ENCODE results near the gene CUX1. TPM values are rescaled to one million over a fixed set of nuclear protein-coding genes. Genes with fewer than 3 reads are reported as not detected.

CUX1 gene
- total and polyA plus RNA-seq, 2 donors (not counting 1 experiment from before 2014, with no cell fraction given): 10.8 to 86.5 TPM

DNA sequence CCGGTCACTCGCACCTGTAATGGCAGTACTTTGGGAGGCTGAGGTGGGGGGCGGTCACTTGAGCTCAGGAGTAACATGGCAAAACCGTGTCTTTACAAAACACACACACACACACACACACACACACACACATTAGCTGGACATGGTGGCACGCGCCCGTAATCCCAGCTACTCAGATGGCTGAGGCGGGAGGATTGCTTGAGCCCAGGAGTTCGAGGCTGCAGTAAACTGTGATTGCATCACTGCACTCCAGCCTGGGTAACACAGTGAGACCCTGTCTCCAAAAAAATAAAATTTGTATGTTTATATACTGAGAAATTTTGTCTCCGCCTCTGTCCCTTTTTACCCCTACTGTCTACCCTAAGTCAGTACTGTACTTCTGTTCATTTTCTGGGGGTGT is 86.6 kb downstream of the CUX1 start:
- H3K27ac ChIP-seq (ENCODE audit: low read length in 2 of 2): no peak overlapping the region
- Mint-ChIP-seq H3K9me3 (ENCODE audit: insufficient read depth) (no peaks in the 10 kb centered on the region), H3K4me1 (peaks cover 27% of the 10 kb centered on the region), H3K4me3 (no peak overlapping the region), H3K27ac (no peak overlapping the region), H3K27me3 (no peaks in the 10 kb centered on the region)
- peaks cover 9 to 11% of the 10 kb centered on the region in 2 donors for H3K4me1 ChIP-seq (ENCODE audit: control insufficient read depth in 2 of 2, insufficient read depth in 2 of 2, low read length in 2 of 2)
- no peak for TF ChIP-seq EZH2 (IDR thresholded peaks at IDR 0.05; ENCODE audit: borderline replicate concordance, insufficient read depth, low read depth, low read length, poor library complexity, severe bottlenecking)
- TF ChIP-seq, protein P1, sequence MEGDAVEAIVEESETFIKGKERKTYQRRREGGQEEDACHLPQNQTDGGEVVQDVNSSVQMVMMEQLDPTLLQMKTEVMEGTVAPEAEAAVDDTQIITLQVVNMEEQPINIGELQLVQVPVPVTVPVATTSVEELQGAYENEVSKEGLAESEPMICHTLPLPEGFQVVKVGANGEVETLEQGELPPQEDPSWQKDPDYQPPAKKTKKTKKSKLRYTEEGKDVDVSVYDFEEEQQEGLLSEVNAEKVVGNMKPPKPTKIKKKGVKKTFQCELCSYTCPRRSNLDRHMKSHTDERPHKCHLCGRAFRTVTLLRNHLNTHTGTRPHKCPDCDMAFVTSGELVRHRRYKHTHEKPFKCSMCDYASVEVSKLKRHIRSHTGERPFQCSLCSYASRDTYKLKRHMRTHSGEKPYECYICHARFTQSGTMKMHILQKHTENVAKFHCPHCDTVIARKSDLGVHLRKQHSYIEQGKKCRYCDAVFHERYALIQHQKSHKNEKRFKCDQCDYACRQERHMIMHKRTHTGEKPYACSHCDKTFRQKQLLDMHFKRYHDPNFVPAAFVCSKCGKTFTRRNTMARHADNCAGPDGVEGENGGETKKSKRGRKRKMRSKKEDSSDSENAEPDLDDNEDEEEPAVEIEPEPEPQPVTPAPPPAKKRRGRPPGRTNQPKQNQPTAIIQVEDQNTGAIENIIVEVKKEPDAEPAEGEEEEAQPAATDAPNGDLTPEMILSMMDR (IDR thresholded peaks at IDR 0.05): no peak
- no CpG with 5 or more reads among the region's 10 CpGs for WGBS (ENCODE audit: insufficient coverage)
- no peak overlapping the region for H3K9ac ChIP-seq (ENCODE audit: low read length)
- H3K36me3 ChIP-seq (replicated peaks in 1 of 2; ENCODE audit: control extremely low read depth in 1 of 2, control insufficient read depth in 1 of 2, extremely low read depth in 1 of 2, insufficient read depth in 2 of 2, low read length in 1 of 2): no peaks in the 10 kb centered on the region
- no peak overlapping the region for H3K4me2 ChIP-seq (replicated peaks; ENCODE audit: low read depth, low read length, poor library complexity, severe bottlenecking)
- intact Hi-C loops (cut with micrococcal nuclease): no loop called here
- peaks cover 46% of the 10 kb centered on the region for H4K20me1 ChIP-seq (ENCODE audit: control insufficient read depth, insufficient read depth, low read length, poor library complexity, severe bottlenecking)
- ChIA-PET CTCF (interaction anchor here (0.6 kb wide), 1 partner anchor 395 kb away, joined by 4 read pairs; no protein-coding TSS in a partner anchor), POLR2A (interaction anchor here (0.6 kb wide), 1 partner anchor 395 kb away, joined by 6 read pairs; no protein-coding TSS in a partner anchor)
- peaks cover 84% of the 10 kb centered on the region for H3K79me2 ChIP-seq (ENCODE audit: control insufficient read depth, insufficient read depth, low read length)
- no peaks in the 10 kb centered on the region for H3K27me3 ChIP-seq (replicated peaks in 1 of 4; ENCODE audit: control extremely low read depth in 1 of 4, control insufficient read depth in 3 of 4, insufficient read depth in 4 of 4, low read length in 3 of 4)
- H3K9me3 ChIP-seq (ENCODE audit: control extremely low read depth in 1 of 3, control insufficient read depth in 2 of 3, insufficient read depth in 1 of 3, low read length in 2 of 3): no peaks in the 10 kb centered on the region
- H2AFZ ChIP-seq (ENCODE audit: insufficient read depth, low read depth, low read length, poor library complexity, severe bottlenecking): no peak overlapping the region
- H3K4me3 ChIP-seq (ENCODE audit: control extremely low read depth in 1 of 5, extremely low read depth in 1 of 5, insufficient read depth in 1 of 5, low read depth in 2 of 5, low read length in 4 of 5): no peak overlapping the region
- ATAC-seq (ENCODE audit: low read depth) (no peak), DNase-seq (no peak)

DNA sequence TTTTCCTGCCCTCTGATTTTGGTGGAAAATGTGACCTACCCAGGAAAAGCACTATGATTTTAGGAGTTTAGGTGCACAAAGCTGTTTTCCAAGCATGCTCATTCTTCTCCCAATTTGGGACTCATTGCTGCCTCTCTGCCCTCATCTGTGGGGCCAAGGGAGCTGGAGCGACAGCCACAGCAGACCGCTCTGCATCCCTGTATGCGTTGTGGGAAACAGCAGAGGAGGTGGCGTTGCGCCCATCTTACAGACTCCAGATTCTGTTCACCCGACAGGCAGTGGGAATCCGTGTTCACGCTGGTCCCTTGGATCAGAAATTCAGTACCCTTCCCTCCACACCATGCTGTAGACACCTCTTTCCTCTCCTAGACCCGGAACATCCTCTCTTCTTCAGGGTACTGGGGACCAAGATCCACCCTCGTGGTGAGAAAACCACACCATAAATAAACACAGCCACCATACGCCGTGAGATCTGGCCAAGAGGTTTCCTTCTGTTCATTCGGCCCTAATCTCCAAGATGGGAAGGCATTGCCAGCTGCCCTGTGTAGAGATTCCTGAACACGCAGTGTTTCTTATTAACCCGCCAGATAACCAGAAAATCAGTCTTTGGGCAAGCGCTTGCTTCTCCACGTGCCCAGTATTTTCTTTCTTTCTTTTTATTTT is 87.9 kb downstream of the CUX1 start:
- peak overlapping the region; percentile 50 for H2AFZ ChIP-seq (ENCODE audit: insufficient read depth, low read depth, low read length, poor library complexity, severe bottlenecking)
- peaks cover 82% of the 10 kb centered on the region for H3K79me2 ChIP-seq (ENCODE audit: control insufficient read depth, insufficient read depth, low read length)
- no peak overlapping the region for H3K4me3 ChIP-seq (ENCODE audit: control extremely low read depth in 1 of 5, extremely low read depth in 1 of 5, insufficient read depth in 1 of 5, low read depth in 2 of 5, low read length in 4 of 5)
- ChIA-PET CTCF (no interaction called here), POLR2A (no interaction called here)
- Mint-ChIP-seq H3K4me3 (no peak overlapping the region), H3K9me3 (ENCODE audit: insufficient read depth) (no peaks in the 10 kb centered on the region), H3K27ac (no peak overlapping the region), H3K27me3 (no peaks in the 10 kb centered on the region), H3K4me1 (peaks cover 30% of the 10 kb centered on the region)
- H3K4me2 ChIP-seq (replicated peaks; ENCODE audit: low read depth, low read length, poor library complexity, severe bottlenecking): peak overlapping the region; percentile 32
- peak overlapping the region in 1 of 2 donors; percentile 28 for H3K27ac ChIP-seq (ENCODE audit: low read length in 2 of 2)
- no peaks in the 10 kb centered on the region for H3K27me3 ChIP-seq (replicated peaks in 1 of 4; ENCODE audit: control extremely low read depth in 1 of 4, control insufficient read depth in 3 of 4, insufficient read depth in 4 of 4, low read length in 3 of 4)
- H3K9ac ChIP-seq (ENCODE audit: low read length): no peak overlapping the region
- H3K4me1 ChIP-seq (ENCODE audit: control insufficient read depth in 2 of 2, insufficient read depth in 2 of 2, low read length in 2 of 2): peaks cover 9 to 11% of the 10 kb centered on the region in 2 donors
- WGBS (ENCODE audit: insufficient coverage): 92% methylated on average over 14 of the region's 17 CpGs
- H3K36me3 ChIP-seq (replicated peaks in 1 of 2; ENCODE audit: control extremely low read depth in 1 of 2, control insufficient read depth in 1 of 2, extremely low read depth in 1 of 2, insufficient read depth in 2 of 2, low read length in 1 of 2): no peaks in the 10 kb centered on the region
- intact Hi-C loops (cut with micrococcal nuclease): no loop called here
- TF ChIP-seq, protein P1 (IDR thresholded peaks at IDR 0.05): no peak
- TF ChIP-seq EZH2 (IDR thresholded peaks at IDR 0.05; ENCODE audit: borderline replicate concordance, insufficient read depth, low read depth, low read length, poor library complexity, severe bottlenecking): no peak
- ATAC-seq (ENCODE audit: low read depth) (no peak), DNase-seq (no peak)
- peaks cover 36% of the 10 kb centered on the region for H4K20me1 ChIP-seq (ENCODE audit: control insufficient read depth, insufficient read depth, low read length, poor library complexity, severe bottlenecking)
- H3K9me3 ChIP-seq (ENCODE audit: control extremely low read depth in 1 of 3, control insufficient read depth in 2 of 3, insufficient read depth in 1 of 3, low read length in 2 of 3): no peaks in the 10 kb centered on the region
